Suppressor macrophage (primary cell): Measurements from ENCODE around the gene CAPN8.

Experiments used
- DNase-seq, 4 experiments: peaks; one replicate each; pipeline ENCODE4 v3.0.0-alpha.2; 2020 to 2022

The CAPN8 gene

DNA sequence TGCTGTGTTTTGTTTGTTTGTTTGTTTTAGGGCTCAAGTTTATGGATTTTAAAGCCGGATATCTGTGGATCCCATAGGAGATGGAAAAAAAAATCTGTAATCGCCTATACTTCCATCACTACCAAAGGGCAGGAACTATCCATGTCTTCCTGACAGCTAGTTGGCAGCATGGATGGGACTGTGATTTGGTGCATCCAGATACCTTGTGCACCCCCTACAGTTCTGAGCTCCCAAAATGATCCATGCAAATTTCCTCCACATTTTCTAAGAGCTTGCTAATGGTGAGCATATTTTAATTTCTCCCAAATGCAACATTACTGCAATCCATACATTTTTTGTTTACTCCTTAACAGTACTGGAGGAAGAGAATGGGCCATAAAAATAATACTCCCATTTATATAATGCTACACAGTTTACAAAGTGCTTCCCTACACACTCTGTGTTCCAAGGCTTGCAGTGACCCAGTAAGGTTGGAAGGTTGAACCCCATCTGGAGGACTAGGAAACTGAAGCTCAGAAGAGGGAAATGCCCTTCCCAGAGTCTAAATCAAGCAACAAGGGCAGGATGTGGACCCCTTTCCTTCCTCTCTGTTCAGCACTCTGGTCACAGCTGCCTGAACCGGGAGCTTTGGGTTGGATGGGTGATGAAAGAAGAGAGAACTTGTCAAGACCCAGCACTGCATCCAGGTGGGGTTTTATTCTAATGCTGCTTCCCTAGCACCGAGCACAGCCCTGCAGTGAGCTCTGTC lies 48.0 kb downstream of the CAPN8 start:
- peak in 1 of 4 experiments; percentile 12 for DNase-seq

DNA sequence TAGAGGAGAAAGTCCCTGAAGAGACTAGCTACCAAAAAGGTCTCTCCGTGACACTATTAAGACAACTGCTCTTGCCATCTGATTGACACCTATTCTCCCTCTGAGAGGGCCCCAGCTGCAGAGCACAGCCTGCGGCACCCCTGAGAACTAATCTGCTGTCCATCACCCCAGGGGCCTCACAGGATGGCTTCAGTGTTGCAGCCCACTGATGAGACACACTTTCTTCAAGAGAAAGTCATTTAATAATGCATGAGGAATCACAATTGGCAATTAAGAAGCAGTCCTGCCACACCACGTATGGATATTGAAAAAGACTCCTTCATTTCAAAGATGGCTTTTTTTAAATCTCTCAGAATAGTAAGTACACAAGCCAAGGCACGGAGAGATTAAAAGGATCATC lies 48.9 kb downstream of the CAPN8 start:
- no peak for DNase-seq

DNA sequence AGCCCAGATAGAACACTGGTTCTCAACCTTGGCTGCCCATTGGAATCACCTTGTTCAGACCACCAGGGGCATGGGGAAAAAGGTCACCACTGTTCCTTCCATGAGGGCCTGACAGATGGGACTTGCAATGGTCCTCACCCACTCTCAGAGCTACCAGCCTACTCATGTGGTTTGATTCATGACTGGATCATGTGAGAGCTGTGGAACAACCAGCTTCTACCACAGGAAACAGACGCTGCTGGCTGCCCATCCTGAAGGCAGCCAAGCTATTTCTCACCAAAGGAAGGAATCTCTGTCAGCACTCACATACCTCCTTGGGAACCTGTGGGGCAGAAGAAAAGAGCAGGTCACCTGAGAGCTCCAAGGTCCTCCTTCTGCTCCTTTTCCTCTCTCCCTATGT lies 53.6 kb downstream of the CAPN8 start:
- peak; percentile 64 to 85 (median 78) for DNase-seq

DNA sequence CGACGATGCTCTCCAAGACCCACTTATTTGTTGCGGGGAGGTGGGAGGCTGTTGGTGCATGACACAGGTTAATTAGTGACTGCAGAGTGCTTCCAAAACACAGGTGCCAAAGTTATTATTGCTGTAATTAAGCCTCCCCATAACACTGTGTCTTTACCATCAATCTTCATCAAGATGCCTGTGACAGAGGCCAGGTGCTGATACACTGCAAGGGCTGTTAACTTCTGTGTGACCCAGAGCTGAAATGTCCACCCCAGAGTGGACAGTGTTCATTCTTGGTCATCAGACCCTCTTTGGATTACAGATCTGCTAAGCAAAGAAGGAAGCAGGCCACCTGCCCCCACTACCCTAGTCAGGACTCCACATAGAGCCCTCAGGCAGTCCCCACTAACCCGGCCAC lies 55.5 kb downstream of the CAPN8 start:
- DNase-seq: peak in 1 of 4 experiments; percentile 30

DNA sequence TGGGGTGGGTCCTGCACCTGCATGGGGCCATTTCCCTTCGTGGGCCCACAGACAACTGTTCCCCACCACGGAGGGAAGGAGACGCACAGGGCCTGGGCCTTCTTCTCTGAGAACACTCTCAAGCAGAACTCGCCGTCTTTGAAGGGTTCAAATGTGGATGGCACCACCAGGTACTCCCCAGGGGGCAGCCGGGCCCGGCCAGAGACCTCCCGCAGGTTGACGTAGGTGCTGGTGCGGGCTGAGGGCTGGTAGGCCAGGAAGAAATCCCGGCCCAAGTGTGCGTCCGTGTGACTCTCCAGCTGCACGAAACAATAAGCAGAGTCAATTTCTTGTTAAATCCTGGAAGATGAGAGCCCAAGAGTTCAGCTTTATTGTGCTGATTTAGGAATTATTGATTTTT lies 56.4 kb downstream of the CAPN8 start:
- DNase-seq: no peak

DNA sequence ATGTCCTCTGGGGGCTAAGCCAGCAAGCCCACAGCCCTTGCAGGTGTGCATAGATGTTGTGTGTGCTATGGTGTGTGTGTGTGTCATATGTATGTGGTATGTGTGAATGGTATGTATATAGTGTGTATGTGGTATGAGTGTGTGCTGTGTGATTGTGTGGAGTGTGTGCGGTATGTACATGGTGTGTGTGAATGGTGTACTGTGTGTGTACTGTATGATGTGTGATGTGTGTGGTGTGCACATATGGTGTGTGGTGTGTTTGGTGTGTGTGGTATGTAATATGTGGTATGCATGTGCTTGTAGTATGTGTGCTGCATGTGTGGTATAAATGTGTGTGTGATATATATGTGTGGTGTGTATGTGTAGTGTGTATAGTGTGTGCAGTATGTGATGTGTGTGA lies 107.0 kb downstream of the CAPN8 start:
- no peak for DNase-seq

DNA sequence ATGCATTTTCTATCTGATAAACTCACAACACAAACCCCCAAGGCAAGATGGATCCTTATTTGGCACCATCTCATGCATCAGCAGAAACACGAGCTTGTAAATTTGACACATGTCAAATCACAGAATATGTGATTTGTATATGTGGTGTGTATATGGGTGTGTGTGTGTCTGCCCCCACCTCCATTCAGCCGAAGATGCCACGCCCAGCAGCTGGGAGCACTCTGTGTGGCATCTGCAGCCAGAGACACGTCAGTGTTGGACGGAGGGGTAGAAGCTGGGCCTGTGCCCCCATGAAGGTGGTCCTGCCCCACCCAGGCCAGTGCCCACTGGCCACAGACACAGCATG lies 108.4 kb downstream of the CAPN8 start:
- DNase-seq: no peak

DNA sequence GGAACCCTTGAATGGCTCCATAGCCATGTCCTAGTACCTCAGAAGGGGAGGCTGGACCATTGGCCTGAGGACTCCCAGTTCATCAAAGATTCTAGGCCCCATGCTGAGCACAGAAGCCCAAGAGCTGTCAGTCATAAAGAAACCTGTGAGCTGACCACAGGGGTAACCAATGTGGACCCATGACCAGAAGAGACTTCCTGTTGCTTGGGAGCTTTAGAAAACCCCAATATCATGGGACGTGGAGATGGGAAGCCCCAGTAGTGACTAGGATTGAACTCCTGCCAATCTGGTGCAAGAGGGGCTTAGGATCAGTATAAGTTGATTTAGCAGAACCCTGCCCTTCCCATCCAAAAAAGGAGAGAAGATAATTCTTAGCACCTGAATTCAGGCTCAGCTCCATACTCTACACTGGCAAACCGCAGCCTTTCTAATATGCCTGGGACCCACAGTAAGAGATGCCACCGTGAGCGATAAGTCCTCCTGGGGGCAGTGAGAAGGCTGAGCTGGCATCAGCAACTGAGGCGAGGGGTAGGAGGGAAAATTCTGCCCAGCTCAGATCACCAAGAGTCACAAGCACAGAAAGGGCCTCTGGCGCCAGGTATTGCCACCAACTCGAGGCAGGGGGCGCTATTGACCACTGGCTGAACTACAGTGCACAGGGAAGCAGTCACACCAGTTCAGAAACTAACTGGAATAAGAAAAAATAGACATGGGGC lies 108.9 kb downstream of the CAPN8 start:
- peak; percentile 72 to 87 (median 82) for DNase-seq

DNA sequence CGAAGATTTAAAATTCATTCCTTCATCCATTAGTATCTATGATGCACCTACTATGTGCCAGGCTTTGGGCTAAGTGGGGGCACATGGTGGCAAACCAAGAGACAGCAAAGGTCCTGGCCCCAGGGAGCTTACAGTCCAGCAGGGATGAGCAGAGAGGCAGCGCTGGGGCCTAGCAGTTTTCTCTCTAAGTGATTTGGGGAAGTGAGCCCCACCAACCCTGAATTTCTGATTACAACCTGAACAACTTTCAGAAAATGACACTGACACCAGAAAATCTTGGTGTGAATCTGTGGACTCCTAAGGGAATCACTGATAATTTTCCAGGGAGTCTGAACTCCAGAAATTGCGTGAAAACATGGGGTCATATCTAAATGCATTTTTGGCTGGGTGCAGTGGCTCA lies 111.5 kb downstream of the CAPN8 start:
- no peak for DNase-seq

DNA sequence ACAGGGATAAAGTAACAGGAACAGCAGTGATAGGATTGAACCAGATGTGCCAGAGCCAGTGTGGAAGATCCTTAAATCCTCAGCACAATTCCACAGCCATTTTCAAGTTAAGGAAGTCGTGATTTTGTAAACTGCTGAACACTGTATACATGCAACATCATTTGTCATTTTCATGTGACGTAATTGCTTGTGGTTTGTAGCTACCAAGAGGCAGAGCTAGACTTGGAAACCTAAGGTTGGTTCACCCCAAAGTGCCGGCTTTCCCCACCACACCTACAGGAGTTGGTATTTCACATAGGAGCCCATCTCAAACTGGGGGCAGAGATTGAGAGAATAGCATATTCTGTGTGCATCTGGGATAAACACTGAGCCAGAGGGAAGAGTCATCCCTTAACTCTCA lies 113.9 kb downstream of the CAPN8 start:
- DNase-seq: peak; percentile 32 to 75 (median 62)

DNA sequence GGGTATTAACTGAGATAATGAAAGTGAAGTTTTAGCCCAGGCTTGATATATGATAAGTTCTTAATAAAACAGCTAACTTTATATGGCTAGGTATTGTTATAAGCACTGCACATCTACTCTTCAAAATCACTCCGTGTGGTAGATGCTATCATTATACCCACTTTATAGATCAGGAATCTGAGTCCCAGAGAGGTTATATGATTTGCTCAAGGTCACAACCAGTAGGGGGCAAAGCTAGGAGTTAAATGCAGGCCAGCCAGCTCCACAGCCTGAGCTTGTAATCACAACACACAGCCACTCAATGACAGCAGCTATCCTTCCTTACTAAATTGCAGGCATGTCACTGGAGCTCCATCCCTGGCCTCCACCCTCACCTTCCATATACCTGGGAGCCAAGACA lies 115.8 kb downstream of the CAPN8 start:
- no peak for DNase-seq

DNA sequence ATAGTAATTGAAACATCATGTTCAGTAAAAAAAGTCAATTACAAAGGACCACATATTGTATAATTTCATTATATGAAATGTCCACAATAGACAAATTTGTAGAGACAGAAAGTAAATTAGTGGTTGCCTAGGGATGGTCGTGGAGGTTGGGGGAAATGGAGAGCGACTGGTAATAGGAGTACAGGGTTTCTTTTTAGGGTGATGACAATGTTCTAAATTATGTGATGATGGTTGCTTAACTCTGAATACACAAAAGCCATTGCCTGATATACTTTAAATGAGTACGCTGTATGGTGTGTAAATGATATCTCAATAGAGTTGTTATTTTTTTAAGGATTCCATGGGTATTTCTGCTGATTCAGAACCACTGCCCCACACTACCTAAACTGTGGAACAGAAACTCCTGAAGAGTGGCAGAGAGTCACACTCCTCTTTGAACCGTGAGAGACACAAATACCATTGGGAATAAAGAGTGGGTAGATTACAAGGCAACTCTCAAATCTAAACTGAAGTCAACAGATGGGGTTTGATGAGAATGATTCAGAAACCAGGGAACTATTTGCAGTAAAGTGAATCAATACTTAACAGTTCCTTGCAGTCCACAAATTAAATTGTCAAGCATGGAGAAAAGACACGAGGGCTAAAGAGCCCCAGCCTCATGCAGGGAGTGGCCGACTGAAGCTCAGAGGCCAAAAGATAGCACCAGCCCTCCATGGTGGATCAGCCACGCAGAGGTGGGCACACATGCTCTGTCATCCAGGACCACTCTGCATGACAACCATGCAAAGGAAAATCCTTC lies 118.0 kb downstream of the CAPN8 start:
- no peak for DNase-seq

DNA sequence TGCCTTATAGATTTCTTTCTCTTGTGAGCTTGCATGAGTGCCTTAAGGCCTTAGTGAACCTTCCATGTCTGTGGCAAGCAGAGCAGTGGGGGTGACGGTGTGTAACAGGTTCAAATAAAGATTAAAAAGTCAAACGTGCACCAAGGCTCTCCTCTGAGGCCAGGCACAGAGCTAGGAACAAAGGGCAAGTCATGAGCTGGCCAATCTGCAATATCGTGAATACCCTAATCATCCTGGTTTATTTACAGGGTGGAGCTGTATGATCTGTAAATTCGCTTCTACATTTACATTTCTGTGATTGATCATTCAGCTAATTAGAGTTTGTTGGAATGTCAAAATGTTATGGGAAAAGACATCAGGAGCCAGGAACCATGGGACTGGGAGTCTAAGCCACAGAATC lies 120.2 kb downstream of the CAPN8 start:
- no peak for DNase-seq

DNA sequence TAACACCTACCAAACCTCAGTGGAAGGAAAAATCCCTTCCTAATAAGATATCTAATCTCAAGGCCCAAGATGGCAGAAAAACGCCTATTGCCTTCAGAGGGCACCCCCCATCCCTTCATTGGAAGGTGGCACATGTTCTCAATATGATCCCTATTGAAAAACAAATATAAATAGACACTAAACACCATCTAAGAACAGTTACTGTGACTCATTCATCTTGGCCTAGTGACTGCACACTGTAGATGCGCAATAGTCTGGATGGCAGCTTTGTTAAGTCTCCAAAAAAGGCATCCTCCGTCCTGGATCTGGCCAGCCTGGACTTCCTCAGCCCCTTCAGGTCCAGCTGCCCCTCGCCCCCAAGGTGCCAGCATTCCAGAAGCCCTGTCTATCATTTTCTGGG lies 121.9 kb downstream of the CAPN8 start:
- no peak for DNase-seq

DNA sequence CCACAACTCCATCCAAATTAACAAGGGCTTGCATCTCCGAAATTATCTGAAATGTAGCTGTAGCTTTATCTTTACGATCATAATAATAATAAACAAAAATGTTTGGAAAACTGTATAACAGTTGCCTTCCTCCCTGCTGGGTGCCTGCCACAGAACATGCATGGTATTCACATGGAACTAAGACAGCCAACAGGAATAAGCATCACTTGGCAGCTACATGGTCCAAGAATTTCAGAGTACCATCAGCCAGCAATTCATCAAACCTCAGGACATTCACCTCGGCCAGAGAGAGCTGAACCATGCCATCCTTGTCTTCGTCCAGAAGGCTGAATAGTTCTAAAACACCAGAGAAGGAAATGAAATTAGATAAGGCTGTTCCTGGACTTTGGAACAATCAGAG lies 122.7 kb downstream of the CAPN8 start:
- DNase-seq: no peak

DNA sequence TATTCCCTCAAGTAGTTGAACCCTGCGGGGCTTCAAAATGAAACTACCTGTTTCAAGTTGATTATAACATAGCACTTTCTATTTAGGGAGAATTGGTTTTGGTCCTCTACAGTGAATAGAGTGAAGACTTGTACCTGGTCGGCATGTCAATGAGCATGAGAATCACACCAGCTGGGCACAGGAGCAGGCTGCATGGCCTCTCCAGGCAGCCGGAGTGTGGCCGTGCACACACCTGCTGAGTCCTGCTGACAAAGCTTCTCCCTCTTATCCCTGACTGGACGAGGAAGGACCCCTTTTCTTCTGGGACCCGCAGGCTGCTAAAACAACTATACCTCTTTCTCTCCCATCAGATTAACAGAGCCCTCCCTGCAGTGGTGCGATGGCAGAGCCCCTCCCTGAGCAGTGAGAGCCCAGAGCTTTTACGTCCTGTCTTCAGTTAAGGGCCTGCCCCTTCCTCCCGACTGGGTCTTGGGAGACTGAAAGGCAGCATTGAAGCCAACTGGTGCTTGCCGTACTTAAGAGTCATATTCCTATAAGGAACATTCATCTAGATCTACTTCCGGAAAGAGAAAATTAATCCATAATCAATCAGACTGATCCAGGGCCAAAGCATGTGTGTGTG lies 124.9 kb downstream of the CAPN8 start:
- DNase-seq: no peak

DNA sequence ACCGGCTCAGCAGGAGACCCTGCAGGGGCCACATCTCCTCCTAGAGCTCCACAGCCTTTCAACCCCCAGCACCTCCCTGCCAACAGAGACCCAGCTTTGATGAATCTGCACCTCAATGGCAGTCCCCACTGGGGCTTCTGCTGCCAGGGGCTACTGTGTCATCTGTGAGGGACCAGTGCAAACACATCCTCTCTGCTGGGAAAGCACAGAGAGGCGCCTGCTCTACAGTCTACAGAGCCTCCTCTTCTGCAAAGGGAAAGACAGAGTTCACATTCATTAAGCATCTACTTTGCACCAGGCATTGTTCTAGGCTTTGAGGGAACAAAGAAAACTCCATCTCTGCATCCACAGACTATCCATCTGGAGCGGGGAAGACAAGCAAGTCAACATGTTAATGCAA lies 125.8 kb downstream of the CAPN8 start:
- DNase-seq: no peak

DNA sequence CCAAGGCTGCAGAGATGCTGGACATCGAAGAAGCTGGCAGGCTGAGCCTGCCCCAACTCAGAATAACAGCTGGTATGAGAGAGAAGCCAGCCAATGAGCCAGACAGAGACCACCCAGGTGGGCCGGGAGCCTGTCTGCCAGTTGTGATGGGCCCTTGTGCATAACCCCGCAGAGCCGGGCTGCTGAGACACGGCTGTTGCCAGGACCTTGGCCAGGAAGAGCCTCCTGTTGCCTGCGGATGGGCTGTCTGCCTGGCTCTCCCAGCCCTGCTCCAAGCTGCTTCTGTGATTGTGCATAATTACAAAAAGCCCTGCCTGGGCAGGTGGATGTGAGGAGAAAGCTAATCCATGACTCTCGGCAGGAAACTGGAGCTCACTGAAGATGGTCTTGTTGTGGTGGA lies 126.5 kb downstream of the CAPN8 start:
- no peak for DNase-seq

DNA sequence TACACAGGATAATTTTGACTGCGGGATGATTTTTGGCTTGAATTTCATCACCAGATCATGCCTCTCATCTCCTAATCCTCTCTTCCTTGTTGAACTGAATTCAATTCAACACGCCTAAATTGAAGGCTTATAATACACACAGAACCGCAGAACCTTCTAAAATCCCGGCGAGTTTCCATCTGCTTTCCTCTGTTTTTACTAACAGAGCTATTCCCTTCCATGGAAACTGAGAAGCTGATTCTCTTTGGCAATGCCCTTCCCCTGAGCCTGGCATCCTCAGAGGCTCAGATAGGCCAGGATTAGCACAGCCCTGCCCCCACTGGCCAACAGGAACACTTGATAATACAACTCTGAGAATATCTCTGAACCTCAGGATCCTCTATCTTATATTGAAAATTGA lies 130.2 kb downstream of the CAPN8 start:
- DNase-seq: no peak

DNA sequence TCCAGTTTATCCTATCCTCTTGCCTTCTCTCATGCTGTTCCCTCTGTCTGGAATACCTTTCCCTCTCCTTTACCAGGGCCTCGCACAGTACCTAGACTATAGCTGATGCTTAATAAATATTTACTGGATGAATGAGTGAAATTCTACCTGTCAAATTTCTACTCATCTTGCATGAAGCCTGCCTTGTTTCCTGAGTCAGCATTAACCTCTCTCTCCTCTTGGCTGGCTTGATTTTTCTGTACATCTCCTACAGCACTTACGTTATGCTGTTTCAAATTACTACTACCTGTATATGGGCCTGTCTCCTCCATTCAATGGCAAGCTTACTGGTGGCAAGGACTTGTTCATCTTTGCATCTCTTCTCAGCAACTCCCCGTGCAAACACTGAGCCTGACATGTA lies 130.8 kb downstream of the CAPN8 start:
- no peak for DNase-seq

DNA sequence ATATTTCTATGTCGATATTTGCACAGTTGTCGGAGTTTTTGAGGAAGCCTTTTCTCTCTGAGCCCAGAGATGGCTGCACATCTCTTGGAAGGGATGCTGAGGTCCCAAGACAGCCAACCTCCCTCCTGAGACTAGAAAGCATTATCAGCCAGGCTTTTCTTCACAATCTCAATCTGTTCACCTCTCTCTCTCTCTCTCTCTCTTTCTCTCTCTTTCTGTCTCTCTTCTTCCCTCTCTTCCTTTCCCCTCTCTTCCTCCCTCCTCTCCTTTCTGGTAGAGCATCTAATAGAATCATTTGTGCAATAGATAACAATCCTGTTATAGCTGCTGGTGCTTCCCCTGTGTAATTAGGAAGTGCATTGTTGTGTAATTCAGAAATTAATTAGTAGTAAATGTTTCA lies 131.8 kb downstream of the CAPN8 start:
- DNase-seq: no peak

DNA sequence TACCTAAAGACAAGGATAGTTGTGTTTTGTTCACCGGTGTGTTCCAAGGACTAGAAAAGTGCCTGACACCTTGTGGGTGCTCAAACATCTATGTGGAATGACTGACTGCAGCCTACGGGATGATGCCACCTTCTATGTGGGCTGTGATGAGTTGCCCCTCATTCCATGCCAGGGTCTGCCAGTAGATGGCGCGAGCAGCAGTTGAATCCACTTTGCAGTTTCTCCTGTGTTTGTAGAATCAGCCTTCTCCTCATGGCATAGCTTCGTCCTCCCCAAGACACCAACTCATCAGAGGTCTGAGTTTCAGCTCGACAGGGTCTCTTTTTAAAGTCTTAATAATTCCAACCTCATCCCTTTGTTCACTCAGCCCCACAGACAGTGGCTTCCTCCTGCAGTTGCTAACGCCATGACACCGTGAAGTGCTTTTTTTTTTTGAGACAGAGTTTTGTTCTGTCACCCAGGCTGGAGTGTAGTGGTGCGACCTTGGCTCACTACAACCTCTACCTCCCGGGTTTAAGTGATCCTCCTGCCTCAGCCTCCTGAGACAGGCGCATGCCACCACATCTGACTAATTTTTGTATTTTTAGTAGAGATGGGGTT lies 133.7 kb downstream of the CAPN8 start:
- DNase-seq: peak; percentile 72 to 86 (median 77)

DNA sequence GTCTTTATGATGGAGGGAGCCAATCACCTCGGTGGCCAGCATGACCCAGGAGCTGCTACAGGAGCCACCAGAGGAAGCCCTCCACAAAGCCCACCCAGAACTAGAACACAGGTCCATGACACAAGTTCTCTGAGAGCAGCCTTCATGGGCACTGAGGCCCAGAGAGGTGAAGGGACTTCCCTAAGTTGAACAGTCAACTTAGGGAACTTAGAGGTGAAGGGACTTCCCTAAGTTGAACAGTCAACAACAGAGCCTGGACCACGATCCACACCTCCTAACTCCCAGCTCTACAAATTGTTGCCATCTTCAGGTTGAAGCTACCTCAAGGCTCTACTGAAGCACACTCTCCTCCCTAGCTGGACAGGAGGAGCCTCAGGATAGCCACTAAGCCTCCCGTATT lies 139.5 kb downstream of the CAPN8 start:
- DNase-seq: peak in 1 of 4 experiments; percentile 19
